Measurements from ENCODE around the gene SP110. TPM values are rescaled to one million over a fixed set of nuclear protein-coding genes. Genes with fewer than 3 reads are reported as not detected.
"Not testable (repeated sequence)": the region's sequence is repeated elsewhere in the genome, so short reads cannot be mapped to it uniquely, and the experiment has no call there.

The SP110 gene
- total and polyA plus RNA-seq, 3 donors from 2014 or later = 7.5 to 17.7 (median 15.3) TPM

GRCh38 chr2:230128623-230129342, 91.0 kb downstream of the SP110 start:
- Histone ChIP-seq H3K27me3 (no peaks in the 10 kb centered on the region), H3K36me3 (ENCODE audit: low read depth, missing control alignments) (no peaks in the 10 kb centered on the region), H3K4me1 (peaks cover 6% of the 10 kb centered on the region), H3K9me3 (no peaks in the 10 kb centered on the region), H3K4me3 (no peak overlapping the region), H3K27ac (no peak overlapping the region)
- intact Hi-C loops (cut with DNase I; ENCODE audit: low total_unique reads) = no loop called here
- WGBS, 2 donors = 57 to 58% methylated on average over 7 of the region's 7 CpGs
- no peak for TF ChIP-seq POLR2A (IDR thresholded peaks at IDR 0.05)
- no peak for TF ChIP-seq CTCF (IDR thresholded peaks at IDR 0.05)
- DNase-seq = no peak

DNA sequence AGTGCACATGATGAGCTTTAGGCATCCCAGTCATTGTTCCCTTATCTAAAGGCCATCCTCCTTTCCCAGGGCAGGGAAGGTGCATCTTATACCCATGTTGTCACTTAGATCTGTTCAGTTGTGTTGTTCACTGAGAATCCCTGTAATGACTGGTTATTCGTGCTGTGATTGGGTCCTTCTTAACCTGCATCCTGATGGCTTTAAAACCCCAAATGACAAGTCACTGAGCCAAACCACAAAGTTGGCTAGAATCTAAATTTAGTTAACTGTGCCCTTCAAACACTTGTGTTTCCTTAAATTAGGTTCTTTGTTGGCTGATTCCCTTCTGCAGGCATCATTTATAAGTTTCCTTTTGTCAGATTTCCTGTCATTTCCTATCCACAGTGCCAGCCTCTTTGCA, 92.6 kb downstream of the SP110 start:
- Histone ChIP-seq H3K27me3 (no peaks in the 10 kb centered on the region), H3K27ac (no peak overlapping the region), H3K9me3 (no peaks in the 10 kb centered on the region), H3K36me3 (ENCODE audit: low read depth, missing control alignments) (no peaks in the 10 kb centered on the region), H3K4me1 (peaks cover 6% of the 10 kb centered on the region), H3K4me3 (no peak overlapping the region)
- 85 to 86% methylated on average over 1 of the region's 1 CpG for WGBS, 2 donors
- no peak for TF ChIP-seq CTCF (IDR thresholded peaks at IDR 0.05)
- no peak for TF ChIP-seq POLR2A (IDR thresholded peaks at IDR 0.05)
- intact Hi-C loops (cut with DNase I; ENCODE audit: low total_unique reads) = no loop called here
- no peak for DNase-seq

GRCh38 chr2:230124757-230125431, 94.9 kb downstream of the SP110 start:
- Histone ChIP-seq H3K4me1 (no peaks in the 10 kb centered on the region), H3K36me3 (ENCODE audit: low read depth, missing control alignments) (no peaks in the 10 kb centered on the region), H3K4me3 (peak overlapping the region in 1 of 2 donors; percentile 2), H3K27ac (no peak overlapping the region), H3K9me3 (no peaks in the 10 kb centered on the region), H3K27me3 (no peaks in the 10 kb centered on the region)
- TF ChIP-seq POLR2A (IDR thresholded peaks at IDR 0.05) (no peak), CTCF (IDR thresholded peaks at IDR 0.05) (no peak)
- WGBS, 2 donors = 42 to 55% methylated on average over 11 of the region's 11 CpGs
- peak; percentile 15 for DNase-seq
- intact Hi-C loops (cut with DNase I; ENCODE audit: low total_unique reads) = no loop called here

DNA sequence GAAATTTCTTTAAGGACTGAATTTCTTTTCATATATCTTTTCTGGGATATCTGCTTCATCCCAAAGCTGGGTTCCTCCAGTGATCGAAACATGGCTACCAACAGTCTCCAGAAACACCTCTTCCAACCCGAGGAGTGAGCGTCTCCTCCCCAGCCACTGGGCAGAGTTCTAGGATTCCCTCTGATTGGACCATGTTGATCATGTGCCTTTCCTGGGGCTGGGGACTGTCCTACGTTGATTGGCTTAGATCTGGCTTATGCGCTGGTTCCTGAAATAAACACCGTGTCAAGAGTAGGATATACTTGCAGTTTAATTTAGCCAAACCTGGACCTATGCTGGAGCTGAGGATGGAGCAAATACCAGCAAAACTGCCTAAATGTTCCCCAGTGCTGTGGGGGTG, 95.5 kb downstream of the SP110 start:
- Histone ChIP-seq H3K9me3 (no peaks in the 10 kb centered on the region), H3K4me3 (peak overlapping the region in 1 of 2 donors; percentile 2), H3K4me1 (no peaks in the 10 kb centered on the region), H3K27me3 (no peaks in the 10 kb centered on the region), H3K27ac (no peak overlapping the region), H3K36me3 (ENCODE audit: low read depth, missing control alignments) (no peaks in the 10 kb centered on the region)
- no peak for TF ChIP-seq POLR2A (IDR thresholded peaks at IDR 0.05)
- DNase-seq = peak; percentile 55
- 63 to 74% methylated on average over 6 of the region's 6 CpGs for WGBS, 2 donors
- intact Hi-C loops (cut with DNase I; ENCODE audit: low total_unique reads) = no loop called here

DNA sequence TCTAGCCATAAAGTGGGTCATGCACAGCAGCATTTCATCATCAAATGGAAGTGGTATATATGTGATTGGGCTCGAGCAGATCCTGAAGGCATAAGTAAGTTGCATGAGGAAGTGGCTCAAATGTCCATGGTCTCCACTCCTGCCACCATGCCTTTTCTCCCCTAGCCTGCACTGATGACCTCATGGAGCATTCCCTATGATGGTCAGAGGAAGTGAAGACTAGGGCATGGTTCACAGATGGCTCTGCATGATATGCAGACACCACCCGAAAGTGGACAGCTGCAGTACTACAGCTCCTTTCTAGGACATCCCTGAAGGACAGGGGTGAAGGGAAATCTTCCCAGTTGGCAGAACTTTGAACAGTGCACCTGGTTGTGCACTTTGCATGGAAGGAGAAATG, 99.4 kb downstream of the SP110 start:
- H3K9me3 ChIP-seq; H3K27ac ChIP-seq; DNase-seq; intact Hi-C loops (cut with DNase I; ENCODE audit: low total_unique reads); H3K36me3 ChIP-seq (ENCODE audit: low read depth, missing control alignments); H3K27me3 ChIP-seq; H3K4me1 ChIP-seq; H3K4me3 ChIP-seq: not testable (repeated sequence)
- 94 to 97% methylated on average over 2 of the region's 2 CpGs for WGBS, 2 donors

DNA sequence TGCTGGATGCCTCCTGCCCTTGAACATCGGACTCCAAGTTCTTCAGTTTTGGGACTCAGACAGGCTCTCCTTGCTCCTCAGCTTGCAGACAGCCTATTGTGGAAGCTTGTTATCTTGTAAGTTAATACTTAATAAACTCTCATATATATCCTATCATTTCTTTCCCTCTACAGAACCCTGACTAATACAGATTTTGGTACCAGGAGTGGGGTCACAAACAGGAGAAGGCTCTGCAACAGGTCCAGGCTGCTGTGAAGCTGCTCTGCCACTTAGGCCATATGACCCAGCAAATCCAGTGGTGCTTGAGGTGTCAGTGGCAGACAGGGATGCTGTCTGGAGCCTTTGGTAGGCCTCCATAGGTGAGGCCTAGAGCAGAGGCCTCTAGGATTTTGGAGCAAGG, 100.0 kb downstream of the SP110 start:
- intact Hi-C loops (cut with DNase I; ENCODE audit: low total_unique reads); H3K4me1 ChIP-seq; H3K4me3 ChIP-seq; H3K27ac ChIP-seq; H3K9me3 ChIP-seq; H3K36me3 ChIP-seq (ENCODE audit: low read depth, missing control alignments); DNase-seq; H3K27me3 ChIP-seq: not testable (repeated sequence)
- WGBS, 2 donors = 82 to 95% methylated on average over 1 of the region's 1 CpG

Other genes starting within 250 kb of the SP110 start
- 1 to 10 TPM; 1.4 to 2.8 TPM for gene SLC16A14, start 151.1 kb downstream of the SP110 start, total RNA-seq
- gene SLC16A14, start 151.1 kb downstream of the SP110 start, polyA plus RNA-seq (ENCODE audit: insufficient read depth, low read depth, low replicate concordance) = 2.0 TPM
- 1 to 10 TPM; 2.0 to 7.2 TPM for gene SP140, start 5.8 kb upstream of the SP110 start, total RNA-seq
- gene SP140, start 5.8 kb upstream of the SP110 start, polyA plus RNA-seq (ENCODE audit: insufficient read depth, low read depth, low replicate concordance) = 4.8 TPM
- 10 to 100 TPM in 1 of 2 donors, 1 to 10 TPM in 1; 7.9 to 21.9 TPM for gene SP140L, start 107.2 kb upstream of the SP110 start, total RNA-seq
- 7.2 TPM for gene SP140L, start 107.2 kb upstream of the SP110 start, polyA plus RNA-seq (ENCODE audit: insufficient read depth, low read depth, low replicate concordance)
- gene SP100, start 196.2 kb upstream of the SP110 start, total RNA-seq = 10 to 100 TPM; 26.8 to 43.7 TPM
- 15.2 TPM for gene SP100, start 196.2 kb upstream of the SP110 start, polyA plus RNA-seq (ENCODE audit: insufficient read depth, low read depth, low replicate concordance)